Gastroesophageal sphincter (tissue), 3 donors: ENCODE results near the gene LYSMD2.

Source experiments
- EP300 ChIP-seq: sonication (generic); formaldehyde crosslinking; IDR thresholded peaks from one replicate; pipeline ENCODE4 v1.6.1; 2017; ENCODE audit warnings: antibody characterized with exemption, mild to moderate bottlenecking
- POLR2A ChIP-seq, 2 donors: fragments of 450-650 bp; IDR thresholded peaks; one replicate each; pipeline ENCODE4 v1.6.1; 2017; ENCODE audit warnings: antibody characterized with exemption in 2 of 2, mild to moderate bottlenecking in 2 of 2, moderate library complexity in 1 of 2
- TF ChIP-seq, protein P1 (sequence below), 4 experiments: fragments of 200-600 bp in 2 of 4; fragments of 450-650 bp in 2 of 4; sonication (generic) in 1 of 4; IDR thresholded peaks; one replicate each; pipeline ENCODE4 v1.5.1; 2017 to 2019; ENCODE audit warnings: antibody characterized with exemption in 4 of 4, mild to moderate bottlenecking in 2 of 4, moderate library complexity in 2 of 4

DNA sequence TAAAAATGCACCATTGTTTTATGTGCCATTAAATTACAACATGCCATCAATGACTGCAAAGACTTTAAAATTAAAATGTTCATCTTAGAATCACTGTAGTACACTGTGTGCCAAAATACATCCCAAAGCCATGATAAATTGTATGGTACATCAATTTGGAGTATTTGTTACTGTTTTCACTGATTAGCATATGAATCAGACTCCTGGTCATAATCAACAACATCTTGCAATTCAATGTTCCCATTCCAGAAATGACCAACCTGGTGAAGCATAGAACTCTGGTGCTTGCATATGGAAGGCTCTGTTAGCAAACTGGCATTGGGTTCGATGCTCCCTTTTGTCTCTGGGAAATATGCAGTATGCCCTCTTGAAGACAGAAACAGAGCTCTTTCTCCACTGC, 22.5 kb downstream of the LYSMD2 start:
- TF ChIP-seq, protein P1, sequence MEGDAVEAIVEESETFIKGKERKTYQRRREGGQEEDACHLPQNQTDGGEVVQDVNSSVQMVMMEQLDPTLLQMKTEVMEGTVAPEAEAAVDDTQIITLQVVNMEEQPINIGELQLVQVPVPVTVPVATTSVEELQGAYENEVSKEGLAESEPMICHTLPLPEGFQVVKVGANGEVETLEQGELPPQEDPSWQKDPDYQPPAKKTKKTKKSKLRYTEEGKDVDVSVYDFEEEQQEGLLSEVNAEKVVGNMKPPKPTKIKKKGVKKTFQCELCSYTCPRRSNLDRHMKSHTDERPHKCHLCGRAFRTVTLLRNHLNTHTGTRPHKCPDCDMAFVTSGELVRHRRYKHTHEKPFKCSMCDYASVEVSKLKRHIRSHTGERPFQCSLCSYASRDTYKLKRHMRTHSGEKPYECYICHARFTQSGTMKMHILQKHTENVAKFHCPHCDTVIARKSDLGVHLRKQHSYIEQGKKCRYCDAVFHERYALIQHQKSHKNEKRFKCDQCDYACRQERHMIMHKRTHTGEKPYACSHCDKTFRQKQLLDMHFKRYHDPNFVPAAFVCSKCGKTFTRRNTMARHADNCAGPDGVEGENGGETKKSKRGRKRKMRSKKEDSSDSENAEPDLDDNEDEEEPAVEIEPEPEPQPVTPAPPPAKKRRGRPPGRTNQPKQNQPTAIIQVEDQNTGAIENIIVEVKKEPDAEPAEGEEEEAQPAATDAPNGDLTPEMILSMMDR (IDR thresholded peaks at IDR 0.05): no peak
- no peak for TF ChIP-seq POLR2A (IDR thresholded peaks at IDR 0.05)
- TF ChIP-seq EP300: no peak
